ENCODE data around the gene C3orf49. TPM values are rescaled to one million over a fixed set of nuclear protein-coding genes. Genes with fewer than 3 reads are reported as not detected.

Gene C3orf49
- total and polyA plus RNA-seq, 8 donors, result not detected

- no peak overlapping the region for H3K4me3 ChIP-seq
- H3K27me3 ChIP-seq, result no peaks in the 10 kb centered on the region
- WGBS, 5 donors, result 94 to 100% (median 97%) methylated on average over 1 of the region's 1 CpG
- no peak for TF ChIP-seq POLR2A (IDR thresholded peaks at IDR 0.05)
- no peak for TF ChIP-seq EP300 (IDR thresholded peaks at IDR 0.05)
- TF ChIP-seq CTCF (IDR thresholded peaks at IDR 0.05), result no peak
- TF ChIP-seq POLR2AphosphoS5 (IDR thresholded peaks at IDR 0.05), result no peak
- peaks cover 0 to 5% (median 0%) of the 10 kb centered on the region in 4 donors for H3K36me3 ChIP-seq
- H3K9me3 ChIP-seq, result no peaks in the 10 kb centered on the region
- H3K27ac ChIP-seq, result no peak overlapping the region
- no peak for DNase-seq
- H3K4me1 ChIP-seq, result peaks cover 4 to 47% (median 24%) of the 10 kb centered on the region in 4 donors
- intact Hi-C loops (cut with DNase I; ENCODE audit: low total_unique reads), result no loop called here
Measured at GRCh38 chr3:63867225-63867624, 48.1 kb downstream of the C3orf49 start.

- Histone ChIP-seq H3K4me3 (no peak overlapping the region), H3K27me3 (no peaks in the 10 kb centered on the region), H3K27ac (no peak overlapping the region), H3K9me3 (no peaks in the 10 kb centered on the region), H3K36me3 (peaks cover 0 to 5% (median 0%) of the 10 kb centered on the region in 4 donors), H3K4me1 (peaks cover 0 to 36% (median 19%) of the 10 kb centered on the region in 4 donors)
- intact Hi-C loops (cut with DNase I; ENCODE audit: low total_unique reads), result no loop called here
- WGBS, 5 donors, result 85 to 89% (median 86%) methylated on average over 3 of the region's 3 CpGs
- DNase-seq, result no peak
- TF ChIP-seq CTCF (IDR thresholded peaks at IDR 0.05), result no peak
- no peak for TF ChIP-seq EP300 (IDR thresholded peaks at IDR 0.05)
- TF ChIP-seq POLR2AphosphoS5 (IDR thresholded peaks at IDR 0.05), result no peak
- no peak for TF ChIP-seq POLR2A (IDR thresholded peaks at IDR 0.05)
Measured at GRCh38 chr3:63869940-63870614, 51.0 kb downstream of the C3orf49 start.

- Histone ChIP-seq H3K4me3 (no peak overlapping the region), H3K27me3 (no peaks in the 10 kb centered on the region), H3K4me1 (peaks cover 0 to 37% (median 17%) of the 10 kb centered on the region in 4 donors), H3K9me3 (no peaks in the 10 kb centered on the region), H3K27ac (no peak overlapping the region), H3K36me3 (peaks cover 0 to 5% (median 0%) of the 10 kb centered on the region in 4 donors)
- intact Hi-C loops (cut with DNase I; ENCODE audit: low total_unique reads), result no loop called here
- TF ChIP-seq POLR2AphosphoS5 (IDR thresholded peaks at IDR 0.05) (no peak), EP300 (IDR thresholded peaks at IDR 0.05) (no peak), CTCF (IDR thresholded peaks at IDR 0.05) (no peak), POLR2A (IDR thresholded peaks at IDR 0.05) (no peak)
- no peak for DNase-seq
- 33 to 58% (median 48%) methylated on average over 2 of the region's 2 CpGs for WGBS, 5 donors
Measured at GRCh38 chr3:63870615-63871005, 51.5 kb downstream of the C3orf49 start.

- no peak for TF ChIP-seq POLR2AphosphoS5 (IDR thresholded peaks at IDR 0.05)
- no peak for TF ChIP-seq CTCF (IDR thresholded peaks at IDR 0.05)
- TF ChIP-seq POLR2A (IDR thresholded peaks at IDR 0.05), result no peak
- TF ChIP-seq EP300 (IDR thresholded peaks at IDR 0.05), result no peak
- H3K36me3 ChIP-seq, result peaks cover 0 to 2% (median 0%) of the 10 kb centered on the region in 4 donors
- H3K27ac ChIP-seq, result no peak overlapping the region
- intact Hi-C loops (cut with DNase I; ENCODE audit: low total_unique reads), result no loop called here
- H3K4me1 ChIP-seq, result peaks cover 0 to 45% (median 23%) of the 10 kb centered on the region in 4 donors
- H3K4me3 ChIP-seq, result no peak overlapping the region
- DNase-seq, result no peak
- WGBS, 5 donors, result 56 to 79% (median 66%) methylated on average over 2 of the region's 2 CpGs
- H3K27me3 ChIP-seq, result no peaks in the 10 kb centered on the region
- no peaks in the 10 kb centered on the region for H3K9me3 ChIP-seq
Measured at GRCh38 chr3:63872135-63872924, 53.2 kb downstream of the C3orf49 start.

Data from stomach (tissue), 9 donors.